ENCODE data around the gene EPHB6.
A peak's percentile ranks its signal among the peaks of the same experiment; 100 is the strongest.

Gene EPHB6

GRCh38 chr7:142880876-142881505 lies 26.1 kb downstream of the EPHB6 start:
- DNase-seq = peak; percentile 6

DNA sequence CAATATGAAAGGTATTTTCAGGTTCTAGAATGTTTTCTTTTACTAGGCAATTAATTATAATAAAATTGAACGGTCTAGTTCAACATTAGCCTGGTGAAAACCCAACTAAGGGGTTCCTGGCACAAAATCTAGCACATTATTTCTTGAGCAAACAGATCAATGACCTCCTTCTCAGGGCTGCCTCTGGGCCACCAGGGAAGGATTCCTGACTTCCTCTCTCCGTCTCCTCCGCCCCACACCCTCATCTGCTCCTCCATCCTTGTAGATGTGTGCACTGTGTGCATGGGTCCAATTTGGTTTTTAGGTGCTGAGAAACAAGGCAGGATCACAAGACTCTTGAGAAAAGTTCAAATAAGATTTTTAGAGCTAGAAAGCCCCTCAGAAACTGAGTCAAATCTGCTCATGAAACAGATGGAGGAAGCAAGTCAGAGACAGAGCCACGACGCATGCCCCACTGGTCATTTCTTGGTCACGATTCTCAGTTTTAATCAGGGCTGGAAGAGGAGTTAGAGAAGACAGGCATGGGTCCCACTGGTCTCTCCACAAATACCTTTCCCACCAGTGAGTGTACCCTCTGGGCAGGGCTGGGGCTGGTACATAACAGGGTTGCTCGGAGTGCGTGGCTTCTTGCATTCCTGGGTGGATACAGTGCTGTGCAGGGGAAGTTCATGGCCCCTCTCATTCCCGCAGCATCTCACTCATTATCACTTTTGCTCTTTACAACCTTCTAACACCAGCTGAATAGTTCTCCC lies 26.9 kb downstream of the EPHB6 start:
- no peak for DNase-seq

GRCh38 chr7:142882338-142882678 lies 27.4 kb downstream of the EPHB6 start:
- DNase-seq = no peak

- DNase-seq = no peak
These were observed 28.3 kb downstream of the EPHB6 start for GRCh38 chr7:142883145-142883544.

DNA sequence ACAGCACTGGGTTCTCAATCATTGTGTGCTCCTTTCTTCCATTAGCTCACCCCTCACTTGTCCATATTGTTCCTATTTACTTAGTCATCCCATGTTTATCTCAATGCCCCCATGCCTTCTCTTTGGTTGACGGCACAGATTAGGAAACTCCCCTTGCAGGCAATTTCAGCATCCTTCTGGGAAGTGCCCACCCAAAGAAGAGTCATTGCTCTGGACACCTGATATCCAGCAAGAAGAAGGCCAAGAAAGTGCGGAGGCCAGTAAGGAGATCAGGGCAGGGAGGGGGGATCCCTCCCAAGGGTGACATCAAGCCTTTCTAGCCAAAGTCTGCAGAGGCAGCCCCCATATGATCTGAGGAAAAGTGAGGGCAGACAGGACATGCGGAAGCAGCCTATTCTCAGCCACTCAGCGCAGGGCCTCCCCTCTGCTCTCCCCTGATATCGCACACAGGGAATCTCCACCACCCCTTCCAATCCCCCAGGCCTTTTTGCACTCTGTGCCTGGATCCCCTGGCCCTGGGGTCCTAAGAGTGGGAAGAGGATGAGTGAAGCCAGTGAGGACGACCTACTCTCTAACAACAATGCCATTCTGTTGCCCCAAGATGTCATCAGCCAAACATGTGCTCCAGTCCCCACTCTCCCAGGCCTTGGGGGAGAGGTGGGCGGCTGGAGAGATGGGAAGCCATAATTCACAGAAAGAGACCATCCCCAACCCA lies 28.9 kb downstream of the EPHB6 start:
- DNase-seq = no peak

DNA sequence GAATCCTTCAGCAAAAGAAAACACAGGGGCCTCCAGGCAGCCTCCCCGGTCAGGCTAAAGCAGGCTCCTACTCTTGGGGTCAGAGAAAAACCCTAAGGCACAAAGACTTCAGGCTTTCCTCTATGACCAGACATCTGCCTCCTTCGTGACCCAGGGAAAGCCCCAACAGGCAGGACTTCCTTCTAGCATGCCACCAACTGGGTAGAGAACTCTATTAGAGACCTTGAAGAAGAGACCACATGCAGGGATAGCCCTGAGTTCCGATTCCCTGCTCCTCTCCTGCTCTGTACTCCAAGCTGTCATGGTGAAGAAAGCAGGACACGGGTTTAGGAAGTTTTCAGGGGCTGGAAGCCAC lies 29.4 kb downstream of the EPHB6 start:
- DNase-seq = no peak

GRCh38 chr7:142885311-142886230 lies 30.7 kb downstream of the EPHB6 start, which contains the start of gene TRPV6:
Gene TRPV6 (minus strand): TSS chr7:142885745.
- DNase-seq = no peak

DNA sequence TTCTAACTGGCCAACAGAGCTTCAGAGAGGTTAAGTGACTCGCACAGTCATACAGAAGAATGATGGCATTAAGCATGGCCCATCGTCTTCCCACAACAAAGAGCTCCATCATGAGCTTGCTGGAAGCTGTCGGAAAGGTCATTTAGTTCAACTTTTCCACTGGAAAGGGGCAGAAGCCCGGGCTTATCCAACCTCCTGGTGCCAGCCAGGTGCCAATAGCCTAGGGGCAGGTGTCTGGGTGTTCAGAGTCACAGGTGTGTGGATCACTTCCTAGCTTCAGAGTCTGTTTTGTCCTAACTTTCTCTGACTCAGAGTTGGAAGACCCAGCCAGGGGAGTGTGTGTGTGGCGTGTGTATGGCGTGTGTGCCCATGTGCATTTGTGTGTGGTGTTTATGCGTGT lies 32.0 kb downstream of the EPHB6 start:
- DNase-seq = no peak

GRCh38 chr7:142887282-142888015 lies 32.6 kb downstream of the EPHB6 start:
- DNase-seq = no peak

- DNase-seq = no peak
These were observed 34.9 kb downstream of the EPHB6 start for GRCh38 chr7:142889816-142890215.

GRCh38 chr7:142890874-142891485 lies 36.1 kb downstream of the EPHB6 start:
- no peak for DNase-seq

DNA sequence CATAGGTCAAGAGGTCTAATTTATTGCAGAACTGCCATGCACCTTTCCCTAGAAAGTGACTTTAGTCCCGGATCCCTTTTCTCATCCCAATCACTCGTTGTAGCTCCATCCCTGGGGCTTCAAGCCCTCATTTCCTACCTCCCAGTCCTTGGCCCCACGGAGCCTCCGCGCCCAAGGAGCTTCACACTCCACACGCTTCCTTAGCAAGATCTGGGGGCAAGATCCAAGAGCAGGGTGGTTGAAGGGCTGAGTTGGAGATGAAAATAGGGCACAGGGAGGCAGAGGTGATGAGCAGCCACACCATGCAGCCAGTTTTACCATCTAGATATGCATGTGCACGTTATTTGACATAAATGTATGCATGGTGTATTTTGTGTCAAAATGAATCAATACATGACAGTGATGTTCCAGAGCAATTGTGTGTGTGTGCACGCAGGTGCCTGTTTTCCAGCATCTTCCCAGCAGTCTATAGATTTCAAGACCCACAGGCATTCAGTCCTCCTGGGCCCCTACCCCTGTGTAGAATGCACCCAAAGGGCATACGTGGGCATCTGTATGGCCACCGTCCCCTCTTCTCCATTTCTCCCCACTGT lies 36.7 kb downstream of the EPHB6 start:
- no peak for DNase-seq

DNA sequence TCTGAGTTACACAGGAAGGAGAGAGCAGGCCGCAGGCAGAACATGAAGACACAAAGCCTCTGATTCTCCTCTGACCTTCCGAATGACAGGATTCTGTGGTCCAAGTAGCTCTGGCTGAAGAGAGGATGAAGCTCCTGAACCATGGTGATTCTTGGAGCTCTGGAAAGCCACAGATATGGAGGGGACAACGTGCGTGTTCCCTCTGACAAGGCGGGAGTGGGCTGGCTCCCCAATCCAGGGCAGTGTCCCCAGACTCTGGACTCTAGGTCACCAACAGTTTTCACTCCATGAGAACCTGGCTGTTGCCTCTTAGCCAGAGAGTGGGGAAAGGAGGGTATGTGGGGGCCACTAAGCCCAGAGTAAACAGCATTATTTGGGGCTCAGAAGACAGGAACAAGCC lies 38.1 kb downstream of the EPHB6 start:
- no peak for DNase-seq

DNA sequence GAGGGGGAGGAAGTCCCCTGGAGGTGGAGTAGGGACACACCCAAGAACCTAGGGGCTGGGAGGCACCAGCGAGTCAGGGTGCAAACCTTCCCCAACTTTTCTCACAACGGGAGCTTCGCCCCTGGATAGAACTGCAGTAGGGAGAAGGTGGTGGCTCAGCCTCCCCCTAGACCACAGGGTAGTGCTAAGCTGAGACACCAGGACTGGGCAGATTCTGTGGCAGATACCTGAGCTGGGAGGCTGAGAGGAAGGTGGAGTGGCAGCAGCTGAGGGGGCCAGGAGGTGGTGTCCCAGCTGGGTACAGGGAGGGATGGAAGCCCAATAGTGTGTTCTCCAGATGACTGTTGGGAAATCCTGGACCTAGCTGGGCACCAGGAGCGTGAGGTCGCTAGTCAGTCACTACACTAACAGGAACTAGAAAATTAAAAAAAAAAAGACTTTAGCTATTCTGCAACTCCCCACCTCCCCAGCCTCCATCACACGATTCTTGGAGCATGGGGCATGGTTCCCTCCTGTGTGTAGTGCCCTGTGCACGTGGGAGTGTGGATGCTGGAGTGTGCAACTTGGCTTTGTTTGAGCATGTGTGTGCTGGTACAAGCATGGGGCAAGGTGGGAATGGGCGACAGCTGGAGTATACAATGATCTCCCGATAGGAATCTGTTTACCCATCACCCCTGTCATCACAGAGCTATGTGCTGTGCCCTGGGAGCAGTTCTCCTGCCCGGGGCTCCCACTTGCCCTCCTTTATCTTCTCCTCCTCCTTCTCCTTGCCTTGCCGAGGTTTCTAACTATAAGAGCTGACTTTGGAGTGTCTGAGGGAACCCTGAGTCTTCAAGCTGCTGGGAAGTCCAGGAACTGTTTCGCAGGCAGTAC lies 39.5 kb downstream of the EPHB6 start:
- DNase-seq = no peak

- DNase-seq = no peak
These were observed 40.2 kb downstream of the EPHB6 start for GRCh38 chr7:142894985-142895593.

GRCh38 chr7:142896151-142896550 lies 41.3 kb downstream of the EPHB6 start:
- no peak for DNase-seq

DNA sequence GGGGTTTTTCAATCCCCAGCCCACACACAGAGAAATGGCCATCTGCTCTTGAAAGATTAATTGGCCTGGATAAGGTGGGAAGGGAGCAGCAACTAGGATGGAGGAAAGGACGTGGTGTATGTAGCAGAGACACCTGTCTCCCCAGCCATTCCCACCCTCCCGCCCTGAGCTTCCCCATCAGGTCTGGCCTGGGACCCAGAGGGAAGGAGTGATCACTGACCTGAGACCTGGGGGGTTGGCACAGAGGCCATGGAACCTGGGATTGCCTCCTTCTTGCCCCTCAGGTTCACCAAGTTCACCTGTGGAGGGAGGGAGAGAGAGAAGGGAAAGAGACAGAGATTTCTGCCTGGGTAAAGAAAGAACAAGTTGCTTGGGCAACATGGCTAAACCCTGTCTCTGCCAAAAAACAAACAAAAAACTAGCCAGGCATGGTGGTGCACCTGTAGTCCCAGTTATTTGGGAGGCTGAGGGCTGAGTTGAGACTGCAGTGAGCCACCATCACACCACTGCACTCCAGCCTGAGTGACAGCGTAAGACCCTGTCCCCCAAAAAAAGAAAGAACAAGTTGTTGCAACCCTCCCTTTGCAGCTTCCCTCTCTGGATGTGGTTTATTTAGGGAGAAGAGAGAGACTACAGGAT lies 42.0 kb downstream of the EPHB6 start:
- DNase-seq = no peak

GRCh38 chr7:142897691-142898090 lies 42.8 kb downstream of the EPHB6 start:
- DNase-seq = no peak

Data from effector CD8-positive, alpha-beta T cell (primary cell).